Endothelial cell of umbilical vein (primary cell): Measurements from ENCODE around the gene NMT1.

Source experiments
- EZH2 ChIP-seq: IDR thresholded peaks from 2 replicates; pipeline ENCODE4 v1.6.1; 2012; ENCODE audit warnings: borderline replicate concordance, low read depth, mild to moderate bottlenecking, moderate library complexity, low read length, inconsistent platforms; ENCODE audit not compliant: severe bottlenecking
- MAX ChIP-seq: IDR thresholded peaks from 2 replicates; pipeline ENCODE4 v1.6.1; 2011; ENCODE audit not compliant: insufficient read depth, insufficient read length
- POLR2A ChIP-seq: IDR thresholded peaks from 2 replicates; pipeline ENCODE4 v1.6.1; 2012; ENCODE audit warnings: low read depth, mild to moderate bottlenecking, control low read depth, low read length
- TF ChIP-seq, protein P1 (sequence below), 2 donors: IDR thresholded peaks; 1 replicate in 1 of 2; 2 replicates in 1 of 2; pipeline ENCODE4 v1.5.1; 2011; ENCODE audit warnings: low read length in 2 of 2, mild to moderate bottlenecking in 2 of 2, moderate library complexity in 2 of 2, control low read depth in 1 of 2, inconsistent platforms in 1 of 2, low read depth in 1 of 2; ENCODE audit not compliant: insufficient read depth in 1 of 2; ENCODE audit errors: extremely low read depth in 1 of 2

DNA sequence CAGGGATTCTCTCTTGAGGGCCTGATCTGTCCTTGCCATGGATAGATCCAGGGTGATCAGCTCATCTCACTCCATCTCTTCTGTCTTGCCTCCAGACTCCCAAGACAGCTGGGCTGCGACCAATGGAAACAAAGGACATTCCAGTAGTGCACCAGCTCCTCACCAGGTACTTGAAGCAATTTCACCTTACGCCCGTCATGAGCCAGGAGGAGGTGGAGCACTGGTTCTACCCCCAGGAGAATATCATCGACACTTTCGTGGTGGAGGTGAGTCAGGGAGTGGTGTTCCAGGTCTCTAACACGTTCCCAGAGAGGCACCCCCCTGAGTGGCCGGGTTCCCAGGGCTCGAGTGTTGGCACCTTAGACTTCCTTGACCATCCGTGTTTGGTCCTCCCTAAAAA, 41.7 kb downstream of the NMT1 start:
- TF ChIP-seq, protein P1, sequence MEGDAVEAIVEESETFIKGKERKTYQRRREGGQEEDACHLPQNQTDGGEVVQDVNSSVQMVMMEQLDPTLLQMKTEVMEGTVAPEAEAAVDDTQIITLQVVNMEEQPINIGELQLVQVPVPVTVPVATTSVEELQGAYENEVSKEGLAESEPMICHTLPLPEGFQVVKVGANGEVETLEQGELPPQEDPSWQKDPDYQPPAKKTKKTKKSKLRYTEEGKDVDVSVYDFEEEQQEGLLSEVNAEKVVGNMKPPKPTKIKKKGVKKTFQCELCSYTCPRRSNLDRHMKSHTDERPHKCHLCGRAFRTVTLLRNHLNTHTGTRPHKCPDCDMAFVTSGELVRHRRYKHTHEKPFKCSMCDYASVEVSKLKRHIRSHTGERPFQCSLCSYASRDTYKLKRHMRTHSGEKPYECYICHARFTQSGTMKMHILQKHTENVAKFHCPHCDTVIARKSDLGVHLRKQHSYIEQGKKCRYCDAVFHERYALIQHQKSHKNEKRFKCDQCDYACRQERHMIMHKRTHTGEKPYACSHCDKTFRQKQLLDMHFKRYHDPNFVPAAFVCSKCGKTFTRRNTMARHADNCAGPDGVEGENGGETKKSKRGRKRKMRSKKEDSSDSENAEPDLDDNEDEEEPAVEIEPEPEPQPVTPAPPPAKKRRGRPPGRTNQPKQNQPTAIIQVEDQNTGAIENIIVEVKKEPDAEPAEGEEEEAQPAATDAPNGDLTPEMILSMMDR (IDR thresholded peaks at IDR 0.05; ENCODE audit: extremely low read depth in 1 of 2, insufficient read depth in 1 of 2, low read depth in 1 of 2, low read length in 2 of 2) = no peak
- TF ChIP-seq POLR2A (no peak), MAX (no peak), EZH2 (no peak)
